ENCODE measurements around the gene BUD31.

DNA sequence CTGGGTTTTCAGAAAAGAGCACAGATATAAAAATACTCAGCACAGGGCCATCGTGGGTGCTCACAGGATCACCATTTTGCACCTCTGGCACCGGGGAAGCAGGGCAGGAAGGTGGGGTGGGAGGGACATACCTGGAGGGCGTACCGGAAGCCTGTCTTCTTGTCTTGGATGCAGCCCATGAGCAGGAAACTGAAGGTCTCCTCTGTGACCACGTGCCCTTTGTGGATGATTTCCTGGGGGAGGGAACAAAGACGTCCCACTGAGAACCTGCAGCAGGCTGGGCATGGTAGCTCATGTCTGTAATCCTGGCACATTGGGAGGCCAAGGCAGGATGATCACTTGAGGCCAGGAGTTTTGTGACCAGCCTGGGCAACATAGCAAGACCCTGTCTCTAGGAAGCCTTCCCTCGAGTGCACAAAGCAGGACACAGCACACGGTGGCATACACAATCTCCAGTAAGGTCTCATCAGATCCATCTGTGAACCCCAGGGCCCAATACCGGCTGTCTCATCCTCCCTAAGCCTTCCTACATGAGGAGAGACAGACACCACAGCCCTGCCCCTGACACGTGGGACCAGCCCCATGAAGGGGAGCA is 20.3 kb downstream of the BUD31 start:
- TF ChIP-seq GATA2 (IDR thresholded peaks at IDR 0.05; ENCODE audit: low read depth, low read length) (no peak), GATA3 (IDR thresholded peaks at IDR 0.05; ENCODE audit: low read depth, low read length) (no peak)

Data from SH-SY5Y (cell line).